Upper lobe of right lung (tissue), 1 donor: ENCODE measurements around the gene ATP6AP1. TPM values are rescaled to one million over a fixed set of nuclear protein-coding genes. Genes with fewer than 3 reads are reported as not detected.

Experiments
- ATAC-seq: fragments of 200-7000 bp; cut with Tn5 transposase; one replicate; pipeline ENCODE4 v1.9.1; 2020; ENCODE audit warnings: mild to moderate bottlenecking, moderate library complexity
- DNase-seq: peaks from one replicate; pipeline ENCODE4 v3.0.0-alpha.2; 2020
- H3K27ac ChIP-seq: fragments of 200-600 bp; one replicate; pipeline ENCODE4 v1.8.0; 2022
- H3K27me3 ChIP-seq: fragments of 200-600 bp; one replicate; pipeline ENCODE4 v1.8.0; 2022; ENCODE audit warnings: mild to moderate bottlenecking
- H3K36me3 ChIP-seq: fragments of 200-600 bp; one replicate; pipeline ENCODE4 v1.8.0; 2022
- H3K4me1 ChIP-seq: fragments of 200-600 bp; one replicate; pipeline ENCODE4 v1.8.0; 2022
- H3K4me3 ChIP-seq: fragments of 200-600 bp; one replicate; pipeline ENCODE4 v1.8.0; 2022; ENCODE audit warnings: mild to moderate bottlenecking
- H3K9me3 ChIP-seq: fragments of 200-600 bp; one replicate; pipeline ENCODE4 v1.8.0; 2022
- intact Hi-C: fragments of 100-400 bp; cut with DNase I; formaldehyde crosslinking; loops from one replicate; pipeline ENCODE4 v1.11.0; 2022
- total RNA-seq: library from RNA; stranded (reverse); fragmentation: NEBNext Ultra II Directional; extraction: Animal tissue kit (Norgen Biotek cat#: 25700); gene quantifications from one replicate; pipeline ENCODE4 v1.2.1, GENCODE V29; 2021
- TF ChIP-seq, protein P1 (sequence below): fragments of 200-600 bp; IDR thresholded peaks from one replicate; pipeline ENCODE4 v1.8.0; 2022; ENCODE audit warnings: antibody characterized with exemption
- donor health status: DM: no; HTN: yes; CAD: no; lungs with severe emphysema.

Gene ATP6AP1
- total RNA-seq, 1 donor from 2014 or later, result 193 TPM

DNA sequence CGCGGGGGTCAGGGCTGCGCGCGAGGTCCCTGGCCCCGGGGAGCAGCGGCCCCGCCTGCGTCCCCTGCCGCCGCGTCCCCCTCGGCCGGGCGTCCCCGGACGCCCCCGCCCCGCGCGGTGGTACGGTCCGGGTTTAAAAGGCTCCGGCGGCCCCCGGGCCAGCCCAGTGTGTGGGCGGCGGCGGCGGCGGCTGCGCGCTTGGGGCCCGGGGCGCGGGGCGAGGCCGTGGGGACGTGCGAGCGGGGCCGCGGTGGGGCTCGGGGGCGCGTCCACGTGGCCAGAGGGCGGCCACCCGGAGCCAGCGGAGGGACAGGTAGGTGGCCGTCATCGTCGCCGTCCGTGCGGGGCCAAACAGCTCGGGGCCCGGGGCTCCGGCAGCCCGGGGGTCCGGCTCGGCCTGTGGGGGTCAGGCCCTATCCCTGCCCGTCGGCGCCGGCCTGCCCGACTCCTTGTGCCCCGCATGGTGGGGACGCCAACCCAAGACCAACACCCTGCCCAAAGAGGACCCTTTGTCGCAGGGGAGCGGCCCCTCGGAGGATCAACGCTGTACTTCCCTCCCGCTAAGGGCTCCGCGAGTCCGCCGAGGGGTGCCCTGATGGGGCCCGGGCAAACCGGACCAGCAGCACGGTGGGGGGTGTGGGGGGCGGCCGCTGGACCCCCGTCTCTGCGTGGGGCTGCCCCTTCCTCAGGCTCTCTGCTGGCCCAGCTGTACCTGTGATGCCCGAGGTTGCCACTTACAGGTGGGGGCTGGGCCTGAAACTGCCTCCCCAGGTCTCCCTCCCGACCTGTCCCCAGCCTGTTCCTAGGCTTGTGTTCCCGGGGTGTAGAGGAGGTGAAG, 29.9 kb downstream of the ATP6AP1 start, which contains the start of gene PLXNA3:
Gene PLXNA3, plus strand, starts transcription at position 166 of the 838 bp plus-strand sequence. CDS start 1,903 bp downstream, outside the sequence.
- Histone ChIP-seq H3K27me3 (no peaks in the 10 kb centered on the region), H3K36me3 (no peaks in the 10 kb centered on the region), H3K4me3 (peak within 1 kb of the TSS; percentile 64), H3K4me1 (no peaks in the 10 kb centered on the region), H3K27ac (peak within 1 kb of the TSS; percentile 24), H3K9me3 (no peaks in the 10 kb centered on the region)
- intact Hi-C loops, result no loop called here
- peak; percentile 85 for ATAC-seq
- DNase-seq, result peak; percentile 78
- TF ChIP-seq, protein P1, sequence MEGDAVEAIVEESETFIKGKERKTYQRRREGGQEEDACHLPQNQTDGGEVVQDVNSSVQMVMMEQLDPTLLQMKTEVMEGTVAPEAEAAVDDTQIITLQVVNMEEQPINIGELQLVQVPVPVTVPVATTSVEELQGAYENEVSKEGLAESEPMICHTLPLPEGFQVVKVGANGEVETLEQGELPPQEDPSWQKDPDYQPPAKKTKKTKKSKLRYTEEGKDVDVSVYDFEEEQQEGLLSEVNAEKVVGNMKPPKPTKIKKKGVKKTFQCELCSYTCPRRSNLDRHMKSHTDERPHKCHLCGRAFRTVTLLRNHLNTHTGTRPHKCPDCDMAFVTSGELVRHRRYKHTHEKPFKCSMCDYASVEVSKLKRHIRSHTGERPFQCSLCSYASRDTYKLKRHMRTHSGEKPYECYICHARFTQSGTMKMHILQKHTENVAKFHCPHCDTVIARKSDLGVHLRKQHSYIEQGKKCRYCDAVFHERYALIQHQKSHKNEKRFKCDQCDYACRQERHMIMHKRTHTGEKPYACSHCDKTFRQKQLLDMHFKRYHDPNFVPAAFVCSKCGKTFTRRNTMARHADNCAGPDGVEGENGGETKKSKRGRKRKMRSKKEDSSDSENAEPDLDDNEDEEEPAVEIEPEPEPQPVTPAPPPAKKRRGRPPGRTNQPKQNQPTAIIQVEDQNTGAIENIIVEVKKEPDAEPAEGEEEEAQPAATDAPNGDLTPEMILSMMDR, result no peak

GRCh38 chrX:154458954-154459778, 30.7 kb downstream of the ATP6AP1 start:
- no peaks in the 10 kb centered on the region for H3K4me1 ChIP-seq
- H3K9me3 ChIP-seq, result no peaks in the 10 kb centered on the region
- intact Hi-C loops, result no loop called here
- peak overlapping the region; percentile 64 for H3K4me3 ChIP-seq
- H3K36me3 ChIP-seq, result no peaks in the 10 kb centered on the region
- no peak for DNase-seq
- peak overlapping the region; percentile 24 for H3K27ac ChIP-seq
- TF ChIP-seq, protein P1, result no peak
- no peaks in the 10 kb centered on the region for H3K27me3 ChIP-seq
- peak; percentile 78 for ATAC-seq

DNA sequence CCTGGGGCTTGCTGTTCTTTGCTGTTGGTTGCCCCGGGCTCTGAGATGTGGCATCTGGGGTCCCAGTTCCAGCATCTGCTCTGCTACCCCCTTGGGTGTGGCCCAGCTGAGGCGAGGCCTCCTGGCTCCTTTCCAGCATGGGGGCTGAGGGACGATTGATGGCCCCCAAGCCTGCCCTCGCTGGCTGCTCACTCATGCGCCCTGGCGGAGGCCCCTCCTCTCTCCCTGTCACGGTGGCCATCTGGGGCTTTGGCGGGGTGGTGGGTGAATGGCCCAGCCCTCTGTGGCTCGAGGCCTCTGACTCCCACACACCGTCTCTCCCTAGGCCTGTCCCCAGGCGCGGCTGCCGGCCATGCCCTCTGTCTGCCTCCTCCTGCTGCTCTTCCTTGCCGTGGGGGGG, 31.4 kb downstream of the ATP6AP1 start:
- H3K4me1 ChIP-seq, result no peaks in the 10 kb centered on the region
- DNase-seq, result no peak
- ATAC-seq, result no peak
- intact Hi-C loops, result no loop called here
- TF ChIP-seq, protein P1, result no peak
- H3K36me3 ChIP-seq, result no peaks in the 10 kb centered on the region
- H3K4me3 ChIP-seq, result peak overlapping the region; percentile 64
- no peak overlapping the region for H3K27ac ChIP-seq
- no peaks in the 10 kb centered on the region for H3K27me3 ChIP-seq
- H3K9me3 ChIP-seq, result no peaks in the 10 kb centered on the region

DNA sequence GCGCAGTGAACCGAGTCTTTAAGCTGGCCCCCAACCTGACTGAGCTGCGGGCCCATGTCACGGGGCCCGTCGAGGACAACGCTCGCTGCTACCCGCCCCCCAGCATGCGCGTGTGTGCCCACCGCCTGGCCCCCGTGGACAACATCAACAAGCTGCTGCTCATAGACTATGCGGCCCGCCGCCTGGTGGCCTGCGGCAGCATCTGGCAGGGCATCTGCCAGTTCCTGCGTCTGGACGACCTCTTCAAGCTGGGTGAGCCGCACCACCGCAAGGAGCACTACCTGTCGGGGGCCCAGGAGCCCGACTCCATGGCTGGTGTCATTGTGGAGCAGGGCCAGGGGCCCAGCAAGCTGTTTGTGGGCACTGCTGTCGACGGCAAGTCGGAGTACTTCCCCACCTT, 31.8 kb downstream of the ATP6AP1 start:
- Histone ChIP-seq H3K9me3 (no peaks in the 10 kb centered on the region), H3K27ac (no peak overlapping the region), H3K4me3 (no peak overlapping the region), H3K27me3 (no peaks in the 10 kb centered on the region), H3K4me1 (no peaks in the 10 kb centered on the region), H3K36me3 (no peaks in the 10 kb centered on the region)
- intact Hi-C loops, result no loop called here
- ATAC-seq, result no peak
- DNase-seq, result no peak
- TF ChIP-seq, protein P1, result no peak

GRCh38 chrX:154462396-154462795, 33.9 kb downstream of the ATP6AP1 start:
- Histone ChIP-seq H3K27ac (no peak overlapping the region), H3K36me3 (no peaks in the 10 kb centered on the region), H3K9me3 (no peaks in the 10 kb centered on the region), H3K4me1 (no peaks in the 10 kb centered on the region), H3K27me3 (no peaks in the 10 kb centered on the region), H3K4me3 (no peak overlapping the region)
- TF ChIP-seq, protein P1, result no peak
- no peak for ATAC-seq
- DNase-seq, result no peak
- intact Hi-C loops, result no loop called here
